Measurements from ENCODE around the gene POU3F3. TPM values are rescaled to one million over a fixed set of nuclear protein-coding genes. Genes with fewer than 3 reads are reported as not detected.

The POU3F3 gene
- polyA plus RNA-seq, 3 donors: not detected

DNA sequence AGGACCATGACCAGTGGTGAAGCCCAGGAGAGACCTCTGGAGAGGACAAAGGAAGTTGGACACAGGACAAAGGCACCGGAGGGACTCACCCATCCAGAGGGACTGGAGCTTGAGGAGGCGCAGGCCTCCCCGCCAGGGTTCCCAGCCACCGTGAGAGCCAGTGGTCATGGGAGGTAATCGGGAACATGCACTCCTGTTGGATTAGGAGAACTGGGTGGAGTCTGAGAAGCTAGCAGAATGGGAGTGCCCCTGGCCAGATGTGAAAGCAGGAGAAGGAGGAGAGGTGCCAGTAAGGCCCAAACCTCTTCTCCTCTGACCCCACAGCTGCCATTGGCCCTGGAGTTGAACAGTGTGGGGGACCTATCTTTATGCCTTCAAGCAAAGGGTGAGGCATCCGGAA lies 20.3 kb downstream of the POU3F3 start:
- Histone ChIP-seq H3K27ac (ENCODE audit: low read depth in 1 of 2, low read length in 2 of 2) (no peak overlapping the region), H3K4me2 (replicated peaks; ENCODE audit: extremely low read depth, low read length, poor library complexity, severe bottlenecking) (no peak overlapping the region), H3K9me3 (replicated peaks in 1 of 2; ENCODE audit: control insufficient read depth in 1 of 2, insufficient read depth in 1 of 2, low read length in 2 of 2) (peaks cover 0 to 29% of the 10 kb centered on the region in 2 donors), H4K20me1 (ENCODE audit: insufficient read depth, low read length) (no peaks in the 10 kb centered on the region), H3K36me3 (replicated peaks in 1 of 2; ENCODE audit: control insufficient read depth in 1 of 2, insufficient read depth in 2 of 2, low read length in 2 of 2) (no peaks in the 10 kb centered on the region), H3K4me1 (ENCODE audit: control insufficient read depth in 1 of 2, insufficient read depth in 2 of 2, low read length in 2 of 2) (peaks cover 14 to 17% of the 10 kb centered on the region in 2 donors), H3K4me3 (replicated peaks in 1 of 3; ENCODE audit: low read depth in 2 of 3, low read length in 3 of 3) (no peak overlapping the region), H3K9ac (ENCODE audit: insufficient read depth, low read length, poor library complexity, severe bottlenecking) (no peak overlapping the region), H2AFZ (ENCODE audit: insufficient read depth, low read depth, low read length, poor library complexity, severe bottlenecking) (no peak overlapping the region), H3K27me3 (ENCODE audit: control insufficient read depth in 2 of 2, insufficient read depth in 2 of 2, low read length in 2 of 2) (peaks cover 36 to 66% of the 10 kb centered on the region in 2 donors), H3K79me2 (ENCODE audit: insufficient read depth, low read length) (no peaks in the 10 kb centered on the region)
- DNase-seq: no peak
- Mint-ChIP-seq H3K27ac (no peak overlapping the region), H3K36me3 (peaks cover 0 to 4% of the 10 kb centered on the region in 2 donors), H3K4me1 (peaks cover 24% of the 10 kb centered on the region), H3K9me3 (peaks cover 0 to 19% (median 4%) of the 10 kb centered on the region in 7 donors), H3K4me3 (peak overlapping the region in 1 of 2 donors; percentile 88), H3K27me3 (ENCODE audit: low read depth in 3 of 3) (peaks cover 59 to 68% (median 63%) of the 10 kb centered on the region in 3 donors)
- intact Hi-C loops (cut with micrococcal nuclease): loop anchor here in 1 of 2 donors (10.0 kb wide), 1 partner anchor 1709 kb away; no protein-coding TSS in a partner anchor
- TF ChIP-seq, protein P1, sequence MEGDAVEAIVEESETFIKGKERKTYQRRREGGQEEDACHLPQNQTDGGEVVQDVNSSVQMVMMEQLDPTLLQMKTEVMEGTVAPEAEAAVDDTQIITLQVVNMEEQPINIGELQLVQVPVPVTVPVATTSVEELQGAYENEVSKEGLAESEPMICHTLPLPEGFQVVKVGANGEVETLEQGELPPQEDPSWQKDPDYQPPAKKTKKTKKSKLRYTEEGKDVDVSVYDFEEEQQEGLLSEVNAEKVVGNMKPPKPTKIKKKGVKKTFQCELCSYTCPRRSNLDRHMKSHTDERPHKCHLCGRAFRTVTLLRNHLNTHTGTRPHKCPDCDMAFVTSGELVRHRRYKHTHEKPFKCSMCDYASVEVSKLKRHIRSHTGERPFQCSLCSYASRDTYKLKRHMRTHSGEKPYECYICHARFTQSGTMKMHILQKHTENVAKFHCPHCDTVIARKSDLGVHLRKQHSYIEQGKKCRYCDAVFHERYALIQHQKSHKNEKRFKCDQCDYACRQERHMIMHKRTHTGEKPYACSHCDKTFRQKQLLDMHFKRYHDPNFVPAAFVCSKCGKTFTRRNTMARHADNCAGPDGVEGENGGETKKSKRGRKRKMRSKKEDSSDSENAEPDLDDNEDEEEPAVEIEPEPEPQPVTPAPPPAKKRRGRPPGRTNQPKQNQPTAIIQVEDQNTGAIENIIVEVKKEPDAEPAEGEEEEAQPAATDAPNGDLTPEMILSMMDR (IDR thresholded peaks at IDR 0.05): no peak
- WGBS (ENCODE audit: insufficient coverage): 91% methylated on average over 5 of the region's 6 CpGs

DNA sequence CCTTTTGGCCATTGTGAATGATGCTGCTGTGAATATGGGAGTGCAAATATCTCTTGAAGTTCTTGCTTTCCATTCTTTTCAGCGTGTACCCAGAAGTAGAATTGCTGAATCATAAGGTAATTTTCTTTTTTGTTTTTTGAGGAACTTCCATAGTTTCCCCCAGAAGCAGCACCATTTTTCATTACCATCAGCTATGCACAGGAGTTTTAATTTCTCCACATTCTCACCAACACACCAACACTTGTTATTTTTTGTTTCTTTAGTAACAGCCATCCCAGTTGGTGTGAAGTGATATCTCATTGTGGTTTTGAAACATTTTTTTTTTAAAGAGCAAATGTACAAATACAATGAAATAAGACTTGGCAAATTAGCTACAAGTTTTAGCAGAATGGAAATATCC lies 21.3 kb downstream of the POU3F3 start:
- DNase-seq: no peak
- H3K4me3 ChIP-seq (replicated peaks in 1 of 3; ENCODE audit: low read depth in 2 of 3, low read length in 3 of 3): no peak overlapping the region
- no peak overlapping the region for H3K27ac ChIP-seq (ENCODE audit: low read depth in 1 of 2, low read length in 2 of 2)
- peaks cover 14 to 17% of the 10 kb centered on the region in 2 donors for H3K4me1 ChIP-seq (ENCODE audit: control insufficient read depth in 1 of 2, insufficient read depth in 2 of 2, low read length in 2 of 2)
- no peak overlapping the region for H2AFZ ChIP-seq (ENCODE audit: insufficient read depth, low read depth, low read length, poor library complexity, severe bottlenecking)
- no peak overlapping the region for H3K4me3 Mint-ChIP-seq
- no peak overlapping the region for H3K4me2 ChIP-seq (replicated peaks; ENCODE audit: extremely low read depth, low read length, poor library complexity, severe bottlenecking)
- H3K27me3 ChIP-seq (ENCODE audit: control insufficient read depth in 2 of 2, insufficient read depth in 2 of 2, low read length in 2 of 2): peaks cover 28 to 60% of the 10 kb centered on the region in 2 donors
- peaks cover 0 to 15% (median 4%) of the 10 kb centered on the region in 7 donors for H3K9me3 Mint-ChIP-seq
- TF ChIP-seq, protein P1 (IDR thresholded peaks at IDR 0.05): no peak
- no peak overlapping the region for H3K27ac Mint-ChIP-seq
- H3K36me3 Mint-ChIP-seq: peaks cover 0 to 4% of the 10 kb centered on the region in 2 donors
- H3K9ac ChIP-seq (ENCODE audit: insufficient read depth, low read length, poor library complexity, severe bottlenecking): no peak overlapping the region
- H3K4me1 Mint-ChIP-seq: peaks cover 24% of the 10 kb centered on the region
- H3K79me2 ChIP-seq (ENCODE audit: insufficient read depth, low read length): no peaks in the 10 kb centered on the region
- intact Hi-C loops (cut with micrococcal nuclease): loop anchor here in 1 of 2 donors (10.0 kb wide), 1 partner anchor 1710 kb away; no protein-coding TSS in a partner anchor
- H3K9me3 ChIP-seq (replicated peaks in 1 of 2; ENCODE audit: control insufficient read depth in 1 of 2, insufficient read depth in 1 of 2, low read length in 2 of 2): peaks cover 0 to 22% of the 10 kb centered on the region in 2 donors
- H3K36me3 ChIP-seq (replicated peaks in 1 of 2; ENCODE audit: control insufficient read depth in 1 of 2, insufficient read depth in 2 of 2, low read length in 2 of 2): no peaks in the 10 kb centered on the region
- no CpG with 5 or more reads among the region's 1 CpG for WGBS (ENCODE audit: insufficient coverage)
- peaks cover 53 to 62% (median 57%) of the 10 kb centered on the region in 3 donors for H3K27me3 Mint-ChIP-seq (ENCODE audit: low read depth in 3 of 3)
- H4K20me1 ChIP-seq (ENCODE audit: insufficient read depth, low read length): no peaks in the 10 kb centered on the region
